ENCODE results near the gene NKAIN2. TPM values are rescaled to one million over a fixed set of nuclear protein-coding genes. Genes with fewer than 3 reads are reported as not detected.

The NKAIN2 gene
- total RNA-seq, 4 donors from 2014 or later: 0.31 to 0.58 (median 0.39) TPM; not detected in 1

- Histone ChIP-seq H3K4me3 (no peak overlapping the region), H3K27ac (no peak overlapping the region), H3K4me1 (peaks cover 0 to 11% of the 10 kb centered on the region in 2 donors), H3K36me3 (no peaks in the 10 kb centered on the region), H3K9me3 (no peaks in the 10 kb centered on the region), H3K27me3 (no peaks in the 10 kb centered on the region)
- ATAC-seq (no peak), DNase-seq (no peak)
- intact Hi-C loops (cut with DNase I; ENCODE audit: low total_unique reads): loop anchor here (10.0 kb wide), 1 partner anchor 247 kb away; the partner anchor contains the start of gene NKAIN2
- TF ChIP-seq POLR2A (IDR thresholded peaks at IDR 0.05) (no peak), CTCF (IDR thresholded peaks at IDR 0.05 in 4 of 5, conservative IDR thresholded peaks at IDR 0.05 in 1 of 5) (no peak)
- in situ Hi-C loops (cut with MboI; ENCODE audit: low sequenced_read_pairs in 4 of 4): no loop called here
Observed at GRCh38 chr6:124052120-124052519, 248.5 kb downstream of the NKAIN2 start.

DNA sequence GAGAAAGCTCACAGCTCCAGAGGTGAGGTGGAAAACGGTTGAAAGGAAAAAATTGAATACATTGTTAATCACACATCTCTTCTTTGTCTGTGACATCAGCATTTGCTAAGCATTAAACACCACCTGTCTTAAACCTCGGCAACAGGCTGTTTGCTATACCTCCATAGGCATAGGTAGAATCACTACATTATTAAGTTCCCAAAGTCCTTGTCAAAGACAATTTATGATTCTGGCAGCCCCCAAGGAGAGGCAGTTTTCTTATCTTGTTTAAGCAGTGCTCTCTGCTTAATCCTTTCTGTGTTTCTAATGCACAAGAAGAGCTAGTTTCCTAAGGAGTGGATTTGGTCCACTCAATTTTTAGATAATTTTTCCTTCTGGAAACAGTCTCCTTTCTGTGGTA, 249.7 kb downstream of the NKAIN2 start:
- TF ChIP-seq POLR2A (IDR thresholded peaks at IDR 0.05) (no peak), CTCF (IDR thresholded peaks at IDR 0.05 in 4 of 5, conservative IDR thresholded peaks at IDR 0.05 in 1 of 5) (no peak)
- H3K4me3 ChIP-seq: no peak overlapping the region
- DNase-seq (no peak), ATAC-seq (no peak)
- intact Hi-C loops (cut with DNase I; ENCODE audit: low total_unique reads) (loop anchor here (10.0 kb wide), 1 partner anchor 249 kb away; the partner anchor contains the start of gene NKAIN2), in situ Hi-C loops (cut with MboI; ENCODE audit: low sequenced_read_pairs in 4 of 4) (no loop called here)
- H3K4me1 ChIP-seq: peaks cover 1 to 15% of the 10 kb centered on the region in 2 donors
- H3K27ac ChIP-seq: no peak overlapping the region
- no peaks in the 10 kb centered on the region for H3K27me3 ChIP-seq
- H3K9me3 ChIP-seq: no peaks in the 10 kb centered on the region
- no peaks in the 10 kb centered on the region for H3K36me3 ChIP-seq

DNA sequence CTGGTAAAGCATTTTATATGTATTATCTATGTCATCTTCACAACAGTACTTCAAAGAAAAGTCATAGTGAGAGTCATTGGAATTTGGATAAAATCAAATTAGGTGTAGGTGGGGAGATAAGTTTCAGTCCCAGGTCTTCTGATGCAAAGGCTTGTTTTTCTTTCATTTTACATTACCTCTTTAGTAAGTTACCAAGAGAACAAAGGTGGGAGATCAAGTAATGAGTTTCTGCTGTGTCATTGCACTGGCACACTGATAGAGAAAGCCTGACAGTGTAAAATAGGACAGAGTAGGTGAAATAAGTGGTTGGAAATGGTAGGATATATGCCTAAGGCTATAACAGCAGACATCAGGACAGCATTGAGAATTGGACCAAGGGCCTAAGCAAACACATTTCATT, 250.4 kb downstream of the NKAIN2 start:
- no peak for TF ChIP-seq POLR2A (IDR thresholded peaks at IDR 0.05)
- TF ChIP-seq CTCF (IDR thresholded peaks at IDR 0.05 in 4 of 5, conservative IDR thresholded peaks at IDR 0.05 in 1 of 5): no peak
- DNase-seq (no peak), ATAC-seq (peak in 1 of 2 donors; percentile 51)
- H3K27me3 ChIP-seq: no peaks in the 10 kb centered on the region
- H3K4me3 ChIP-seq: no peak overlapping the region
- in situ Hi-C loops (cut with MboI; ENCODE audit: low sequenced_read_pairs in 4 of 4): no loop called here
- H3K4me1 ChIP-seq: peaks cover 4 to 17% of the 10 kb centered on the region in 2 donors
- no peak overlapping the region for H3K27ac ChIP-seq
- H3K9me3 ChIP-seq: no peaks in the 10 kb centered on the region
- intact Hi-C loops (cut with DNase I; ENCODE audit: low total_unique reads): loop anchor here (10.0 kb wide), 1 partner anchor 249 kb away; the partner anchor contains the start of gene NKAIN2
- H3K36me3 ChIP-seq: no peaks in the 10 kb centered on the region

GRCh38 chr6:124055395-124055794, 251.7 kb downstream of the NKAIN2 start:
- H3K27me3 ChIP-seq: no peaks in the 10 kb centered on the region
- H3K4me3 ChIP-seq: no peak overlapping the region
- intact Hi-C loops (cut with DNase I; ENCODE audit: low total_unique reads) (loop anchor here (10.0 kb wide), 1 partner anchor 251 kb away; the partner anchor contains the start of gene NKAIN2), in situ Hi-C loops (cut with MboI; ENCODE audit: low sequenced_read_pairs in 4 of 4) (no loop called here)
- peaks cover 4 to 17% of the 10 kb centered on the region in 2 donors for H3K4me1 ChIP-seq
- no peaks in the 10 kb centered on the region for H3K36me3 ChIP-seq
- no peaks in the 10 kb centered on the region for H3K9me3 ChIP-seq
- DNase-seq (no peak), ATAC-seq (no peak)
- H3K27ac ChIP-seq: no peak overlapping the region
- no peak for TF ChIP-seq POLR2A (IDR thresholded peaks at IDR 0.05)
- TF ChIP-seq CTCF (IDR thresholded peaks at IDR 0.05 in 4 of 5, conservative IDR thresholded peaks at IDR 0.05 in 1 of 5): no peak

GRCh38 chr6:124055963-124056362, 252.3 kb downstream of the NKAIN2 start:
- in situ Hi-C loops (cut with MboI; ENCODE audit: low sequenced_read_pairs in 4 of 4): no loop called here
- no peaks in the 10 kb centered on the region for H3K27me3 ChIP-seq
- DNase-seq: no peak
- H3K36me3 ChIP-seq: no peaks in the 10 kb centered on the region
- no peak for TF ChIP-seq CTCF (IDR thresholded peaks at IDR 0.05 in 4 of 5, conservative IDR thresholded peaks at IDR 0.05 in 1 of 5)
- TF ChIP-seq POLR2A (IDR thresholded peaks at IDR 0.05): no peak
- H3K27ac ChIP-seq: no peak overlapping the region
- no peaks in the 10 kb centered on the region for H3K9me3 ChIP-seq
- H3K4me1 ChIP-seq: peaks cover 4 to 17% of the 10 kb centered on the region in 2 donors
- ATAC-seq: no peak
- H3K4me3 ChIP-seq: no peak overlapping the region
- intact Hi-C loops (cut with DNase I; ENCODE audit: low total_unique reads): loop anchor here (10.0 kb wide), 1 partner anchor 251 kb away; the partner anchor contains the start of gene NKAIN2
